ENCODE results near the gene ZNF557.

ZNF557 gene

DNA sequence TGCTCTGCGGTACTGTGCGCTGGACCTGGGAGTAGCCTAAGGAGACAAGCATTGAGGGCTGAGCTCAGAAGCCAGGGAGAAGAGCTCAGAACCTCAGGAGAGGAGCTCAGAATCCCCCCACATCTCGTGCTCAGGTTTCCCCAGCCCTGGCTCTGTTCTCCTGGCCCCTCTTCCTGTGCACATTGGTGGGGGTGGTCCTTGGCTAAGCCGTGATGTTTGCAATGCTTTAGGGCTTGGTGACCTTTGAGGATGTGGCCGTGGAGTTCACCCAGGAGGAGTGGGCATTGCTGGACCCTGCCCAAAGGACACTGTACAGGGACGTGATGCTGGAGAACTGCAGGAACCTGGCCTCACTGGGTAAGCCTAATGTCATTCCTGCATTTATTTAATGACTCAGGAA lies 6.6 kb downstream of the ZNF557 start:
- no peak for DNase-seq

DNA sequence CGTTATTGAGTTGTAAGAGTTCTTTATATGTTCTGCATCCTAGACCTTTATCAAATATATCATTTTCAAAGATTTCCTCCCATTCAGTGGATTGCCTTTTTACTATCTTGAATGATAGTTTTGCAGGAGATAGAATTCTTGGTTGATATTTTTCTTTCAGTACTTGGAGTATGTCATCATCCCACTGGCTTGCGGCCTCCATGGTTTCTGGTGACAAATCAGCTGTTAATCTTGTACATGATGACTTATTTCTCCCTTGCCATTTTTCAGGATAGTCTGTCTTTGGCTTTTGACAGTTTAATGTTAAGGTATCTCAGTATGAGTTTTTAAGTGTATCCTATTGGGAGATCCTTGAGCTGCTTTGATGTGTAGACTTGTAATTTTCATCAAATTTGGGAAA lies 8.5 kb downstream of the ZNF557 start:
- no peak for DNase-seq

DNA sequence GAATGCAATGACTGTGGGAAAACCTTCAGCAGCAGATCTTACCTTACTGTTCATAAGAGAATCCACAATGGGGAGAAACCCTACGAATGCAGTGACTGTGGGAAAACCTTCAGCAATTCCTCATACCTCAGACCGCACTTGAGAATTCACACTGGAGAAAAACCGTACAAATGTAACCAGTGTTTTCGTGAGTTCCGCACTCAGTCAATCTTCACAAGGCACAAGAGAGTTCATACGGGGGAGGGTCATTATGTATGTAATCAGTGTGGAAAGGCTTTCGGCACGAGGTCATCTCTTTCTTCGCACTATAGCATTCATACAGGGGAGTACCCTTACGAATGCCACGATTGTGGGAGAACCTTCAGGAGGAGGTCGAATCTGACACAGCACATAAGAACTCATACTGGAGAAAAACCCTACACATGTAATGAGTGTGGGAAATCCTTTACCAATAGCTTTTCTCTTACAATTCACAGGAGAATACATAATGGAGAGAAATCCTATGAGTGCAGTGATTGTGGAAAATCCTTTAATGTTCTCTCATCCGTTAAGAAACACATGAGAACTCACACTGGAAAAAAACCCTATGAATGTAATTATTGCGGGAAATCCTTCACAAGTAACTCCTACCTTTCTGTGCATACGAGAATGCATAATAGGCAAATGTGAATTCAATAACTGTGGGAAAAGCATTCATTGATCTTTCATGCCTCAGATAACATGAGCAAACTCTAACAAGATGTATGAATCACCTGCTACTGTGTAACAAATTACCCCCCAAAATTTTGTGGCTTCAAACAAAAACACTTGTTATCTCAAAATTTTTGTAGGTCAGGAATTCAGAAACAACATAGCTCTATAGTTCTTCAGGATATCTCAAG lies 13.8 kb downstream of the ZNF557 start:
- no peak for DNase-seq

DNA sequence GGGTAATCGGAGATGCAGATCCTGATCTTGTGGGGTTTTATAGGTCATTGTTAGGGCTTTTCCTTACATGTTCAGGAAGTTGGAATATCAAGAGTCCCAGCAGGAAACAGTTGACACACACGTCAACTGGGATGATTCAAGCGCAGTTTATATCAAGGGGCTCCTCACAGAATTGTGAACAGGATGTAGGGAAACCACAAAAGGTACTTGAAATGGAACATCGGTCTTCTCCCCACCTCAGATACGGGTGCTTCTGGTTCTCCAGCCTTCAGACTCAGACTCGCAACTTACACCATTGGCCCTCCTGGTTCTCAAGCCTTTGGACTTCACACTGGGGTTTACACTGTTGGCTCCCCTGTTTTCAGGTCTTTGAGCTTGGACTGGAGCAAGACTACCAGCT lies 19.5 kb downstream of the ZNF557 start:
- DNase-seq = no peak

DNA sequence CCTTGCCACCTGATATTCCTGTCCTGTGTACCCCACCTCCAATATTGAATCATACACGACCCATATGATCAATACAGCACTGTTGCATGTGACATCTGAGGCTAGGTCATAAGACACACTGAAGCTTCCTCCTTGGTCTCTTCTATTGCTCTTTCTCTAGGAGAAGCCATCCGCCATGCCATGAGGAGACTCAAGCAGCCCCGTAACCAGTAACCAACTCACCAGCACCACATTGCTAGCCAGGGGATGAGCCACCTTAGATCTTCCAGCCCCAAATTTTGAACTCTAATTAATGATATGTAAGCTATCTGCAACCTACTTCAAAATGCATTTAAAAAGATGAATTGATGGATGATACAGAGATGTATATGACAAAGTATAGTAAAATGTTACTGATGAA lies 28.6 kb downstream of the ZNF557 start:
- no peak for DNase-seq

DNA sequence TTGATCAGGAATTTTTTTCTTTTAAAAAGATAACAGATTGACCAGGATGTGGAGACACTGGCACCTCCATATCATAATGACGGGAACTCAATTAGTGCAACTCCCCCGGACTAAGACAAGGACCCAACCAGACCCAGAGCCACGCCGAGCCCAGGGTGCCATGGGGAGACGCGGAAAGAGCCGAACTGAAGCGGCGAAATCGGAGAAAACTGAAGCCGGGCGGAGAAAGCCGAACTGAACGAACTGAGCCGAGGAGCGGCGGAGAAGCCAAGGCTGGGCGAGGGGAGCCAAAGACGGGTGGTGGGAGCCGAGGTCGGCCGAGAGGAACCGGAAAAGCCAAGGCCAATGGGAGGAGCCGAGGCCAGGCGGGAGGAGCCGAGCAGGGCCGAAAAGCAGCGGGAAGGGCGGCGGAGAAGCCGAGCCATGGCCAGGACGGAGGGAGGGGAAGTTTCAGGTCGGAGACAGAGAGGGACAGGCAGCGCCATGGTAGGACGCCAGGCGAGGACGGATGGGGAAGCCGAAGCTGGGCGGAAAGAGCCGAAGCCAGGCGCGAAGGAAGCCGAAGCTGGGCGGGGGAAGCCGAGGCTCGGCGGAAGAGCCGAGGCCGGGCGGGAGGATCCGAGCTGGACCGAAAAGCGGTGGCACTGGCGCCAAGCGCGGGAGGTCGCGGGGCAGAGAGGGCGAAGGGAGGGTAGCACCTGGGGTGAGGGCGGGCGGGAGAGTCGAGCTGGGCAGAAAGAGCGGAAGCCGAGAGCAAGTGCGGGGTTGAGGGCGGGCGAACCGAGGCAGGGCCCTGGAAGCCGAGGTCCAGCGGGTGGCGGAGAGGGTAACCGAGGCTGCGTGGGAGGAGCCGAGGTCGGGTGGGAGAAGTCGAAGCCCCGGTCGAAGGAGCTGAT lies 29.4 kb downstream of the ZNF557 start:
- DNase-seq = peak; percentile 88

DNA sequence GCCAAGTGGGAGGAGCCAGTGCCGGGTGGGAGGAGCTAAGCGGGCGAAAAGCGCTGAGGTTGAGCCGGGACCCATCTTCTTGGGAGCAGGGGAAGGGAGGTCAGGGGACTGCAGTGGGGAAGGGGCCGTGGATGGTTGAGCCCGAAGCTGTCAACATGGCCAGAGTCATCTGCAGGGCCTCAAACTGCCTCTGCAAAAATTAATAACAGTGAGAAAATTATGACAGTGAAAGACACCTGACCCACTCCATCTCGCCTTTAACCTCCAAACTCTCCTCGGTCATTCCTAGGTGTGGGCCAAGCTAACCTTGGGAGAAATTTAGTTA lies 30.1 kb downstream of the ZNF557 start:
- no peak for DNase-seq

DNA sequence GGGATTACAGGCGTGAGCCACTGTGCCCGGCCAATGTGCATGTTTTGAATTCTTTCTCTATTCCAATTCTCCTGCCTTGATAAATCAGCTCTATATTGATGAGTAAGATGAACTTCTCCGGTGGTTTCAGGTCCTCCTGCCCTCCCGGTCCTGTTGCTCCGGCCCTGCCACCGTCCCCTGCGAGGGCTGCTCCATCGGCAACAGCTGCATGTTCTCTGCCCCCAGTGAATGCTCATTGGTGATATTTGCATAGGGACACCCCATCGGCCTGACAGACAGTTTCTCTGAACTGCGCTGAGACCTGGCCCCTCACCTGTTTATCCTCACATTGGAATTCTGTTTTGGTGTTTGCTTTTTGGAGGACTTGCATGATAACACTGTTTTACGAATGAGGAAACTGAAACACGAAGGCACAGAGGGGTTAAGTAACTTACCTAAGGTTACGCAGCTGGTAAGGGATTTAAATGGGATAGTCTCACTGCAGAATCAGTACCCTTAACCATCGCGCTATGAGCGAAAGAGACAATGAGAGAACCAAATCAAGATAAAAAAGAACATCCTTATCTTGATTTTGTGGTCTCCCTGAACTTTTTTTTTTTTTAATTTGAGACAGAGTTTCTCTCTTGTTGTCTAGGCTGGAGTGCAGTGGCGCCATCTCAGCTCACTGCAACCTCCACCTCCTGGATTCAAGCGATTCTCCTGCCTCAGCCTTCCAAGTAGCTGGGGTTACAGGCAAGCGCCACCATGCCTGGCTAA lies 32.2 kb downstream of the ZNF557 start:
- no peak for DNase-seq

DNA sequence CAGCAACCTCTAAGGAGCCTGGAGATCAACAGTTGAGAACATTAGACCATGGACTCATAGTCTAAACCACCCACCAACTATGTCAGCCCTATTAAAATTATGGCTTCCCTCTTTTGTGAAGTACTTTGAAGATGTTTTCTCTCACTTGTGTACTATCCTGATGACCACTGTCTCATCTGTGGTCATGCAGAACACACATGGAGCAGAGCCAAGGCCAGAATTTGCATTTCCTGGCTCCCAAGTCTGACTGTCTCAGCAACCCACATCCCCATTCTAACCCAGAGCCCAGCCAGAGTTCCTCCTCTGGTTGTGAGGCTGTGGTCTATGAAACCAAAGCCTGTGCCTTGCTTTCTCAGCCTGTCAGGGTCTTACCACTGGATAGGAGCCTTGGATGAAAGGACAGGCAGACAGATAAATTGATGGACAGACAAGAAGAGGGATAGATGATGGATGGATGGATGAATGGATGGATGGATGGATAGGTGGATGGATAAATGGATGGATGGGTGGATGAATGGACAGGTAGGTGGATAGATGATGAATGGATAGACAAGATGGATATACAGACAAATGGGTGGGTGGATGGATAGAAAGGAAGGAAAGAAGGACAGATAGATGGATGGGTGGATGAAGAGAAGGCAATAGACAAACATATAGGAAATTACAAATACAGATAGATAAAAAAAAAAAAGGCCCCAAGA lies 35.4 kb downstream of the ZNF557 start:
- no peak for DNase-seq

DNA sequence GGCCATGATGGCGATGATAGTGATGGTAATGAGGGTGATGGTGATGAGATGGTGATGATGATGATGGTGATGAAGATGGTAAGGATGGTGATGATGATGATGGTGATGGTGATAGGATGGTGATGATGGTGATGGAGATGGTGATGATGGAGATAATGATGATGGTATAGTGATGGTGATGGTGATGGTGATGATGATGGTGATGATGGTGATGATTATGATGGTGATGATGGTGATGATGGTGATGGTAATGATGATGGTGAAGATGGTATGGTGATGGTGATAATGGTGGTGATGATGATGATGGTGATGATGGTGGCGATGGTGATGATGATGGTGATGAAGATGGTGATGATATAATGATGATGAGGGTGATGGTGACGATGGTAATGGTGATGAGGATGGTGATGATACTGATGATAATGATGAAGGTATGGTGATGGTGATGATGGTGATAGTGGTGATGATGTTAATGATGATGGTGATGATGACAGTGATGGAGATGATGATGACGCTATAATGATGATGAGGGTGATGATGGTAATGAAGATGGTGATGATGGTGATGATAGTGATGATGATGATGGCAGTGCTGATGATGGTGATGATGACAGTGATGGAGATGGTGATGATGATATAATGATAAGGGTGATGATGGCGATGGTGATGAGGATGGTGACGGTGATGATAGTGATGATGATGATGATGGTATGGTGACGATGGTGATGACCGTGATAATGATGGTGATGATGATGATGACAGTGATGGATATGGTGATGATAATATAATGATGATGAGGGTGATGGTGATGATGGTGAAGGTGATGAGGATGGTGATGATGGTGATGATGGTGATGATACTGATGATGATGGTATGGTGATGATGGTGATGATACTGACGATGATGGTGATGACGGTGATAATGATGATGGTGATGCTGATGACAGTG lies 37.5 kb downstream of the ZNF557 start:
- DNase-seq = no peak

DNA sequence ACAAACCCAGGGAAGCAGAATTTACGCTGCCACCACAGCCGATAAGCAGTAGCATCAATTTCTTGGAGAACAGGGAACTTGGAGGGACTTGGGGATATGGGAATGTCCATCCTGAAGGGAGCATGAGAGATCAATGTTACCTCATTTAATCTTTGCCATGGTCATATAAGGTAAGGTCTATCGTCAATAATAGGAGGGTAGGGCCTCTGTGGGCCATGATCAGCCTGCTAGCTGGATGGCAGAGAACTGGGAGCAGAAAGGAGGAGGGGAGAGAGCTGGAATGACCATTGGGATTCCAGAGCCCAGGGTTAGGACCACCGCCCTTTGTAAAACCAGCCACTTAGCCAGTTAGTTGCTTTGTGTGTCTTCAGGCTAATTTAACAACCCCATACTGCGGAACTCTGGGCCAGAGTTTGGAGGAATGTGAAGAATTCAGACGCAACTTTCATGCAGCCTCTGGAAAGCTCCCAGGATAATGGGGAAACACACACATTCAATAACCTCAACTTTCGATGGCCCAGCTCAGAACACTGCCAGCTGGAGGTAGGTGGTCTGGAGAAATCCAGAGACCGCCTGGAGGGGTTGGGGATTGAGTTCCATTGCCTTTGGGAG lies 40.3 kb downstream of the ZNF557 start:
- no peak for DNase-seq

DNA sequence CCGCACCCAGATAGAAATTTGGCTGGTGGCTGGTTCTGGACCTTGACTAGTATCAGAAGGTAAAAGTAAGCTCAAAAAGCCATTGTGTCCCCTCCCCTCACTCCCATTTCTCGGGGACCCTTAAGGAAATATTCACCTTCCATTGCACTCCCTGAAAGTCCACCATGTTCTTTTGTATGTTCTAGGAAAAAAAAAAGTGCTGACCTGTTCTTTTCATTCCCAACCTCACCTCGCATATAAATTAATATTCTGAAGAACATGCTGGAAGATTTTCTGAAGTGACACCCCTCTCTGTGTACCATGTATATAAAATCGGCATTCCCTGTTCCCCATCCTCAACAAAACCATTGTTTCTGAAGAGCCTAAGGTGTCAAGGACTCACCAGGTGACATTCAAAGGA lies 43.2 kb downstream of the ZNF557 start:
- no peak for DNase-seq

DNA sequence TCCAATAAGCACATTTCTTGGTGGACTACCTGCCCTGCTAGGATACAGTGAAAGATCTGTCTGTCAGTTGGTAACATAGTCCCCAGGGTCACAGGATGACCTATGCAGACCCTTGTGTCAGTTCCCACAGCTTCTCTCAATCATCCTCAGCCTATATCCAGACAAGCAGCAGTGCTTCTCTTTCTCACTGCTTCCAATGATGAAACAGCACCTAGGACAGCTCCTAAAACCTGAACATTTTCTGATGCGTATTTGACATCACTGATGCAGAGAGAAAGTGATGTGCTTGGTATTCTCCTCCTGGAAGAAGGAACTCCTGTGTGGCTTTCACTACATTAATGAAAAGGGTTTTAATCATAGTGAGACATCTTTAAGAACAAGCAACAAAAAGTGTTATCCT lies 43.7 kb downstream of the ZNF557 start:
- no peak for DNase-seq

DNA sequence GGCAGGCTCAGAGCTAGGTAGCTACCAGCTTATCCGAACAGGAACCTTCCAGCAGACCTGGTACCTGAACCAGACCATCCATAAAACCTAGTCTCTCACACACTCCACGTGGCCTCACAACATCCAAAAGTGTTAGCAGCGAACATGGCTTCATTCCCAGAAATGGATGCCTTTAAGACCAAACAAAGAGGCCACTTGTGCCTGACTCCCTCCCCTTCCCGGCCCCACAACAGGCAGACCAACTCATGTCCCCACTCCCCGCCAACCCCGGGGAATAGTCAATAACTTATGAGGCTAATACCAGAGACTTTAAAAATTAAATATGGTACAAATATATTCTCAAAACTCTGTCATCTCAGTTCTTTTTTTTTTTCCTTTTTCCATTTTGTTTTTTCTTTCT lies 46.2 kb downstream of the ZNF557 start:
- DNase-seq = no peak

DNA sequence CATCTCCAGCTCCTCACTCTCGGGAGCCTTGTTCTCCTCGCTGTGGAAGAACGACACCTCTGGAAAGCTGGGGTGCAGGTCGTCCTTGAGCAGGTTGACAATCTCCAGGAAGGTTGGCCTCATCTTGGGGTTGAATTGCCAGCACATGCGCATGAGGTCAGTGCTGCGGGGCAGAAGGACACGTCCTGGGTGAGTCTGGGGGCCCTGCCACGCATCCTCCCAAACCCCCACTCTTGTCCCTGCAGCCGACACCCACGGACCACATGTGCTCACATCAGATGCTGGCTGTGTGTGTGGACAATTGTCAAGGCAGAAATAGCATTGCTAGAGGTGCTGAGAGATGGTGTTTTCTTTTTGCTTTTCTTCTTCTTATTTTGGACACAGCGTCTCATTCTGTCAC lies 47.7 kb downstream of the ZNF557 start:
- DNase-seq = no peak

DNA sequence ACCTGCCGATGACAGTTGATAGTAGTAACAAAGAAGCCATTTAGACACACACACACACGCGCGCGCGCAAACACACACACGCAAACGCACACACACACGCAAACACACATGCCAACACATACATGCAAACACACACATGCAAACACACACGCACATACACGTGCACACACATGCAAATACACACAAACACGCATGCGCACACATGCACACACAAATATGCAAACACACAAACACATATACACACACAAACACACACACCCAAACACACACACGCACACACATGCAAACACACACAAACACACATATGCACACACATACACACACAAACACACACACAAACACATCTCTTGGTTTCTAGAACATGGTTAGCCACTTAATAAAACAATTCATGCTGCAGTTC lies 50.1 kb downstream of the ZNF557 start:
- no peak for DNase-seq

DNA sequence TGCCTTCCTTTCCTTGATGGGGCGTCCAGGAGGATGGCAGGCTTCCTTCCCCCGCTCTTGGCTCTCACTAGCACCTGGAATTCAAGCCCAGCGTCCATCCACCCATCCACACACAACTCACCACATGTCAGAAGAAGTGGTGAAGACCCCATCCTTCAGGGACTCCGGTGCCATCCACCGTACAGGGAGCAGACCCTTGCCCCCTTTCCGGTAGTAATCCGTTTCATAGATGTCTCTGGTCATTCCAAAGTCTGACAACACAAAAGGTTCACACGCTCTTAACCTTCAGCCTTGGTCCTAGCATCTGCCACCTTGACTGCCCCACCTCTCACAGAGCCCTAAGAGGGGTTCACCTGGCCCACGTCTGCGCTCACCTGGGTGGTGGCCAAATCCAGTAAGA lies 51.0 kb downstream of the ZNF557 start:
- no peak for DNase-seq

DNA sequence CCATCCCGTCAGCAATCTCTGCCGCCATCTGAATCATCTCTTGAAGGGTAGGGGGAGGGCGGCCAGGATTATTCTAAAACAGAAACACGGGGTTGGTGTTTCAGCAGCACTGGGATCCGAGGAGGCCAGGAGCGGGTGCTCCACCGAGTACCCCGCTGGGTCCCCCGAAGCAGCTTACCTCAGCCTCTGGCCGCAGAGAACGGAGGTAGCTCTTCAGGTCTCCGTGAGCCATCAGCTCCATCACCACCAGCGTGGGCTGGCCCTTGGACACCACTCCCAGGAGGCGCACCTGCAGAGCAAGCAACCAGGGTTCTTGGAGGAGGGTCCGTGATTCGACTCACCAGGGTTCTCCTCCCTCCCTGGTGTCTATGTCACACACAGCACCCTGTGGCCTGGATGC lies 53.2 kb downstream of the ZNF557 start:
- no peak for DNase-seq

DNA sequence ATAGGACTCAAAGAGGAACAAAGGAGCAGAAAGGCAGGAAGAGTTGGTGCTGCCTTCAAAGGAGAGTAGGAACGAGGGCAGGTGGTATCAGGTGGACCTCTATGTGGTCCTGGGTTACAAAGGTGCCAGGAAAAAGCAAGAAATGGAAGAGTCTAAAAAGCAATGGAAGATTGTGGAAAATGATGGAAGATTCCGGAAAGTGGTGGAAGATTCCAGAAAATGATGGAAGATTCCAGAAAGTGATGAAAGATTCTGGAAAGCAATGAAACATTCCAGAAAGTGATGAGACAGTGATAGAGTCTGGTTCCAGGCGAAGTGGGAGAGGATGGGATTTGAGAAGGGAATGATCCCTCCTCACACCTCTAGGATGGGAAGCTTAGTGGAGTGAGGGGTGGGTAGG lies 55.3 kb downstream of the ZNF557 start:
- no peak for DNase-seq

DNA sequence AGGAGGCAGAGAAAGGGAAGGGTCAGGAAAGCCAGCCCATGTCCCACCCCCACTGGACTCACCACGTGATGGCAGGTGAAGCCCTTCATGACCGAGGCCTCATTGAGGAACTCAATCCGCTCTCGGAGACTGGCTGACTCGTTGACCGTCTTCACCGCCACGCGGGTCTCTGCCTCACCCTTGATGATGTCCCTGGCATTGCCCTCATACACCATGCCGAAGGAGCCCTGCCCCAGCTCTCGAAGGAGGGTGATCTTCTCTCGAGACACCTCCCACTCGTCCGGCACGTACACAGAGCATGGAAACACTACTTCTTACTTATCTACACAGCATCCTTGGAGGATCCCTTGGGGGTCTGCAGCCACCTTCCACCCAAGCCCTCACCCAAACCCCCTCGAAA lies 55.7 kb downstream of the ZNF557 start:
- DNase-seq = no peak

DNA sequence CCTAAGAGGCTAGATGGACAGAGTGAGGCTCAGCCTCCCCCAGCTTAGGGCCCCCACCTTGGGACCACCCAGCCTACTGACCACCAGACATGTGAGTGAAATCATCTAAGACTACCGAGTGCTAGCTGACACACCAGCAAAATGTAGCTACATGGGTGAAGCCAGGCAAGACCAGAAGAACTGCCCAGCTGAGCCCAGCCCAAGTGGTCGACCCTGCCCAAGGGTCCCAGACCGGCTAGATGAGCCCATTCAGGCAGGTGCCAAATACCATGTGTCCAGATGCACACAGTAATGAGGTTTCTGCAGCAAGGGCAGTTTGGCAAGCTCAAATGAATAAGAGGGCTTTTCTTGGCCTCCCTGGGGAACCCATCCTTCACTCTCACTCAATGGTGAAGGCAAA lies 56.6 kb downstream of the ZNF557 start:
- DNase-seq = no peak
